Aorta (tissue), 5 donors: ENCODE measurements around the gene ARSB. TPM values are rescaled to one million over a fixed set of nuclear protein-coding genes. Genes with fewer than 3 reads are reported as not detected.

Experiments used
- ATAC-seq: fragments of 200-7000 bp; cut with Tn5 transposase; one replicate; pipeline ENCODE4 v1.9.1; 2022; ENCODE audit warnings: moderate library complexity; ENCODE audit not compliant: low FRiP score
- DNase-seq, 2 donors: peaks; one replicate each; pipeline ENCODE4 v3.0.0-alpha.2; 2020
- H3K27ac ChIP-seq, 2 donors: one replicate each; pipeline ENCODE4 v1.5.1; 2013; ENCODE audit warnings: low read length in 2 of 2, mild to moderate bottlenecking in 2 of 2, moderate library complexity in 2 of 2, control low read depth in 1 of 2, inconsistent platforms in 1 of 2, low read depth in 1 of 2
- H3K27me3 ChIP-seq, 2 donors: one replicate each; pipeline ENCODE4 v1.6.1; 2013; ENCODE audit warnings: control low read depth in 1 of 2, low read length in 1 of 2, mild to moderate bottlenecking in 1 of 2, moderate library complexity in 1 of 2; ENCODE audit not compliant: insufficient read depth in 2 of 2, control insufficient read depth in 1 of 2
- H3K36me3 ChIP-seq, 2 donors: one replicate each; pipeline ENCODE4 v1.6.1; 2013; ENCODE audit warnings: control low read depth in 1 of 2, low read length in 1 of 2, mild to moderate bottlenecking in 1 of 2; ENCODE audit not compliant: insufficient read depth in 2 of 2, control insufficient read depth in 1 of 2
- H3K4me1 ChIP-seq, 2 donors: one replicate each; pipeline ENCODE4 v1.6.1; 2013; ENCODE audit warnings: low read length in 2 of 2, control low read depth in 1 of 2, mild to moderate bottlenecking in 1 of 2, moderate library complexity in 1 of 2; ENCODE audit not compliant: insufficient read depth in 2 of 2, control insufficient read depth in 1 of 2
- H3K4me3 ChIP-seq, 2 donors: one replicate each; pipeline ENCODE4 v1.5.1; 2013; ENCODE audit warnings: low read length in 2 of 2, control low read depth in 1 of 2, mild to moderate bottlenecking in 1 of 2
- H3K9me3 ChIP-seq: one replicate; pipeline ENCODE4 v1.6.1; 2013; ENCODE audit warnings: mild to moderate bottlenecking, low read length; ENCODE audit not compliant: control insufficient read depth
- WGBS, 2 donors: extraction: QIAGEN DNeasy Blood & Tissue Kit; methylation state at CpG; one replicate each; pipeline ENCODE4 v1.1.7; 2013; 5-methylcytosine and 5-hydroxymethylcytosine counted together
- intact Hi-C, 2 donors: fragments of 100-400 bp; cut with DNase I; formaldehyde crosslinking; loops; one replicate each; pipeline versions ENCODE4 v1.14.2 to v1.15.0; 2022
- polyA plus RNA-seq, 2 donors: library from polyadenylated mRNA; stranded (reverse); fragments of 200-250 nt; gene quantifications; one replicate each; pipeline ENCODE4 v1.2.3, GENCODE V29; 2013
- total RNA-seq, 2 donors: library from RNA; stranded (reverse); fragmentation: NEBNext Ultra II Directional; extraction: Animal tissue kit (Norgen Biotek cat#: 25700); gene quantifications; one replicate each; pipeline ENCODE4 v1.2.1, GENCODE V29; 2021
- donor health status: healthy with polysubstance abuse.
- donor health status: Bipolar disorder and iron deficiency.
- donor health status: DM: no; HTN: no; CAD: no.
- donor health status: DM: no; HTN: no; CAD: no.
- donor health status: DM: yes; HTN: yes; CAD: no.

ARSB gene
- total and polyA plus RNA-seq, 4 donors: 3.5 to 17.2 (median 12.0) TPM

- H3K9me3 ChIP-seq: no peaks in the 10 kb centered on the region
- intact Hi-C loops: no loop called here
Observed at GRCh38 chr5:78731884-78732283, 253.2 kb downstream of the ARSB start.

GRCh38 chr5:78730300-78731094 lies 254.6 kb downstream of the ARSB start:
- Histone ChIP-seq H3K27me3 (no peaks in the 10 kb centered on the region), H3K4me1 (no peaks in the 10 kb centered on the region), H3K27ac (no peak overlapping the region), H3K9me3 (no peaks in the 10 kb centered on the region), H3K36me3 (no peaks in the 10 kb centered on the region), H3K4me3 (no peak overlapping the region)
- 89 to 92% methylated on average over 1 of the region's 1 CpG for WGBS, 2 donors
- intact Hi-C loops: no loop called here
- ATAC-seq (no peak), DNase-seq (no peak)

More at GRCh38 chr5:78731884-78732283, 253.2 kb downstream of the ARSB start:
- WGBS, 2 donors: 82 to 84% methylated on average over 2 of the region's 2 CpGs
- ATAC-seq (no peak), DNase-seq (no peak)
- no peaks in the 10 kb centered on the region for H3K27me3 ChIP-seq
- H3K36me3 ChIP-seq: no peaks in the 10 kb centered on the region
- H3K27ac ChIP-seq: no peak overlapping the region
- H3K4me1 ChIP-seq: no peaks in the 10 kb centered on the region
- H3K4me3 ChIP-seq: no peak overlapping the region

- H3K4me3 ChIP-seq: no peak overlapping the region
- no peaks in the 10 kb centered on the region for H3K36me3 ChIP-seq
- no peaks in the 10 kb centered on the region for H3K9me3 ChIP-seq
- 96 to 98% methylated on average over 7 of the region's 7 CpGs for WGBS, 2 donors
- DNase-seq: no peak
- intact Hi-C loops: no loop called here
- H3K27ac ChIP-seq: no peak overlapping the region
- H3K4me1 ChIP-seq: no peaks in the 10 kb centered on the region
- no peaks in the 10 kb centered on the region for H3K27me3 ChIP-seq
- ATAC-seq: no peak
Observed at GRCh38 chr5:78727786-78728761, 257.0 kb downstream of the ARSB start.

Other genes with a start within 250 kb of the ARSB start
- gene DMGDH, start 84.4 kb upstream of the ARSB start, total RNA-seq: 1 to 10 TPM; 1.6 to 5.2 TPM
- gene DMGDH, start 84.4 kb upstream of the ARSB start, polyA plus RNA-seq: 1 to 10 TPM in 1 of 2 donors, under 1 TPM in 1; 0.64 to 4.8 TPM
- gene BHMT2, start 84.5 kb upstream of the ARSB start, total RNA-seq: 10 to 100 TPM; 16.3 to 34.7 TPM
- gene BHMT2, start 84.5 kb upstream of the ARSB start, polyA plus RNA-seq: 10 to 100 TPM; 17.2 to 22.7 TPM
- gene BHMT, start 126.5 kb upstream of the ARSB start, total RNA-seq: under 1 TPM; 0.48 to 0.49 TPM
- gene BHMT, start 126.5 kb upstream of the ARSB start, polyA plus RNA-seq: 1 to 10 TPM in 1 of 2 donors, under 1 TPM in 1; 0.05 to 2.3 TPM